HCT116 (cell line): ENCODE measurements around the gene KIF12.

Experiments used
- CBX3 ChIP-seq: IDR thresholded peaks from 2 replicates; pipeline ENCODE4 v1.6.1; 2012; ENCODE audit warnings: low read depth
- EZH2 ChIP-seq: fragments of 200-600 bp; sonication (generic); IDR thresholded peaks from 2 replicates; pipeline ENCODE4 v1.6.1; 2017; ENCODE audit warnings: antibody characterized with exemption, mixed run types
- EZH2phosphoT487 ChIP-seq: fragments of 200-600 bp; IDR thresholded peaks from 2 replicates; pipeline ENCODE4 v1.6.1; 2018; ENCODE audit warnings: antibody characterized with exemption, borderline replicate concordance
- JUND ChIP-seq: IDR thresholded peaks from 2 replicates; pipeline ENCODE4 v1.6.1; 2012
- POLR2A ChIP-seq: IDR thresholded peaks from 2 replicates; pipeline ENCODE4 v1.7.0; 2011; ENCODE audit warnings: borderline replicate concordance; ENCODE audit not compliant: insufficient read depth, insufficient read length; ENCODE audit errors: extremely low read depth
- POLR2AphosphoS5 ChIP-seq: IDR thresholded peaks from 2 replicates; pipeline ENCODE4 v1.6.1; 2011; ENCODE audit warnings: mild to moderate bottlenecking, low read depth, low read length, moderate library complexity
- RAD21 ChIP-seq: IDR thresholded peaks from 2 replicates; pipeline ENCODE4 v1.6.1; 2012; ENCODE audit warnings: low read depth, mild to moderate bottlenecking
- TCF7L2 ChIP-seq: IDR thresholded peaks from 2 replicates; pipeline ENCODE4 v1.7.0; 2011; ENCODE audit warnings: borderline replicate concordance, inconsistent platforms; ENCODE audit not compliant: insufficient read depth, insufficient read length; ENCODE audit errors: extremely low read depth
- TF ChIP-seq, protein P1 (sequence below), 3 experiments: fragments of 200-600 bp in 1 of 3; sonication (generic) in 1 of 3; IDR thresholded peaks in 2 of 3; conservative IDR thresholded peaks in 1 of 3; 2 replicates each; pipeline ENCODE4 v1.5.1; 2012 to 2017; ENCODE audit warnings: low read depth in 2 of 3, low read length in 2 of 3, antibody characterized with exemption in 1 of 3, borderline replicate concordance in 1 of 3, control low read depth in 1 of 3, mild to moderate bottlenecking in 1 of 3, mixed read lengths in 1 of 3, mixed run types in 1 of 3, moderate library complexity in 1 of 3; ENCODE audit not compliant: insufficient read depth in 1 of 3
- TF ChIP-seq, protein P2 (sequence below): IDR thresholded peaks from 2 replicates; pipeline ENCODE4 v1.6.1; 2012; ENCODE audit warnings: low read depth
- TF ChIP-seq, protein P3 (sequence below): IDR thresholded peaks from 2 replicates; pipeline ENCODE4 v1.6.1; 2012

DNA sequence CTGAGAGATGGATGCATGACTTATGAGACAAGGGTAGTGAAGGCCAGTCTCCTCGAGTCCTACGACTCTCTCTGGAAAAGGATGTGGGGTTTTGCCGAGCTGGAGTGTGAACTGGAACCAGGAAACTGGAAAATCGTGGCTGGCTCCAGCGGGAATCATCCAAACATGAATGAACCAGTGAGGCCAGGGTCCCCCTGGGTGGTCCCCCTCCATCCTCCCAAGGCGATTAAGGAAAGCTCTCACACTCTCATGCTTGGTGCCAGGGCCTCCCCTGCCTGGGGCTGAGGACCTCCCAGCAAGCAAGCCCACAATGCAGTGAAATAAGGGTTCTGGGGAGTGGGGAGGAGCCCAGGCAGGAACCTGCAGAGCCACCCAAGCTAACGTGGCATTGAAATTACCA lies 11.4 kb downstream of the KIF12 start:
- TF ChIP-seq, protein P1, sequence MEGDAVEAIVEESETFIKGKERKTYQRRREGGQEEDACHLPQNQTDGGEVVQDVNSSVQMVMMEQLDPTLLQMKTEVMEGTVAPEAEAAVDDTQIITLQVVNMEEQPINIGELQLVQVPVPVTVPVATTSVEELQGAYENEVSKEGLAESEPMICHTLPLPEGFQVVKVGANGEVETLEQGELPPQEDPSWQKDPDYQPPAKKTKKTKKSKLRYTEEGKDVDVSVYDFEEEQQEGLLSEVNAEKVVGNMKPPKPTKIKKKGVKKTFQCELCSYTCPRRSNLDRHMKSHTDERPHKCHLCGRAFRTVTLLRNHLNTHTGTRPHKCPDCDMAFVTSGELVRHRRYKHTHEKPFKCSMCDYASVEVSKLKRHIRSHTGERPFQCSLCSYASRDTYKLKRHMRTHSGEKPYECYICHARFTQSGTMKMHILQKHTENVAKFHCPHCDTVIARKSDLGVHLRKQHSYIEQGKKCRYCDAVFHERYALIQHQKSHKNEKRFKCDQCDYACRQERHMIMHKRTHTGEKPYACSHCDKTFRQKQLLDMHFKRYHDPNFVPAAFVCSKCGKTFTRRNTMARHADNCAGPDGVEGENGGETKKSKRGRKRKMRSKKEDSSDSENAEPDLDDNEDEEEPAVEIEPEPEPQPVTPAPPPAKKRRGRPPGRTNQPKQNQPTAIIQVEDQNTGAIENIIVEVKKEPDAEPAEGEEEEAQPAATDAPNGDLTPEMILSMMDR (IDR thresholded peaks at IDR 0.05 in 2 of 3, conservative IDR thresholded peaks at IDR 0.05 in 1 of 3; ENCODE audit: borderline replicate concordance in 1 of 3, insufficient read depth in 1 of 3, low read depth in 2 of 3, low read length in 2 of 3), result no peak
- TF ChIP-seq EZH2, result no peak
- TF ChIP-seq EZH2phosphoT487, result no peak
- TF ChIP-seq POLR2A, result no peak
- no peak for TF ChIP-seq TCF7L2
- no peak for TF ChIP-seq POLR2AphosphoS5
- no peak for TF ChIP-seq RAD21
- TF ChIP-seq CBX3, result no peak
- TF ChIP-seq, protein P2, sequence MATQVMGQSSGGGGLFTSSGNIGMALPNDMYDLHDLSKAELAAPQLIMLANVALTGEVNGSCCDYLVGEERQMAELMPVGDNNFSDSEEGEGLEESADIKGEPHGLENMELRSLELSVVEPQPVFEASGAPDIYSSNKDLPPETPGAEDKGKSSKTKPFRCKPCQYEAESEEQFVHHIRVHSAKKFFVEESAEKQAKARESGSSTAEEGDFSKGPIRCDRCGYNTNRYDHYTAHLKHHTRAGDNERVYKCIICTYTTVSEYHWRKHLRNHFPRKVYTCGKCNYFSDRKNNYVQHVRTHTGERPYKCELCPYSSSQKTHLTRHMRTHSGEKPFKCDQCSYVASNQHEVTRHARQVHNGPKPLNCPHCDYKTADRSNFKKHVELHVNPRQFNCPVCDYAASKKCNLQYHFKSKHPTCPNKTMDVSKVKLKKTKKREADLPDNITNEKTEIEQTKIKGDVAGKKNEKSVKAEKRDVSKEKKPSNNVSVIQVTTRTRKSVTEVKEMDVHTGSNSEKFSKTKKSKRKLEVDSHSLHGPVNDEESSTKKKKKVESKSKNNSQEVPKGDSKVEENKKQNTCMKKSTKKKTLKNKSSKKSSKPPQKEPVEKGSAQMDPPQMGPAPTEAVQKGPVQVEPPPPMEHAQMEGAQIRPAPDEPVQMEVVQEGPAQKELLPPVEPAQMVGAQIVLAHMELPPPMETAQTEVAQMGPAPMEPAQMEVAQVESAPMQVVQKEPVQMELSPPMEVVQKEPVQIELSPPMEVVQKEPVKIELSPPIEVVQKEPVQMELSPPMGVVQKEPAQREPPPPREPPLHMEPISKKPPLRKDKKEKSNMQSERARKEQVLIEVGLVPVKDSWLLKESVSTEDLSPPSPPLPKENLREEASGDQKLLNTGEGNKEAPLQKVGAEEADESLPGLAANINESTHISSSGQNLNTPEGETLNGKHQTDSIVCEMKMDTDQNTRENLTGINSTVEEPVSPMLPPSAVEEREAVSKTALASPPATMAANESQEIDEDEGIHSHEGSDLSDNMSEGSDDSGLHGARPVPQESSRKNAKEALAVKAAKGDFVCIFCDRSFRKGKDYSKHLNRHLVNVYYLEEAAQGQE, result no peak
- TF ChIP-seq, protein P3, sequence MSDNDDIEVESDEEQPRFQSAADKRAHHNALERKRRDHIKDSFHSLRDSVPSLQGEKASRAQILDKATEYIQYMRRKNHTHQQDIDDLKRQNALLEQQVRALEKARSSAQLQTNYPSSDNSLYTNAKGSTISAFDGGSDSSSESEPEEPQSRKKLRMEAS, result no peak
- no peak for TF ChIP-seq JUND
